Ramos (cell line): ENCODE results near the gene RER1.

Experiments
- in situ Hi-C: fragments of 300-500 bp; cut with MboI; formaldehyde crosslinking; loops from one replicate; pipeline ENCODE4 v1.14.3; 2022; ENCODE audit warnings: low sequenced_read_pairs; ENCODE audit not compliant: unreplicated experiment

The RER1 gene

GRCh38 chr1:2414297-2414958 is 22.8 kb downstream of the RER1 start:
- in situ Hi-C loops: loop anchor here (5.0 to 25.0 kb wide), 2 partner anchors 133 to 373 kb away; no protein-coding TSS in a partner anchor

- in situ Hi-C loops: loop anchor here (25.0 kb wide), 1 partner anchor 372 kb away; no protein-coding TSS in a partner anchor
Measured at GRCh38 chr1:2415337-2415736, 23.7 kb downstream of the RER1 start.

DNA sequence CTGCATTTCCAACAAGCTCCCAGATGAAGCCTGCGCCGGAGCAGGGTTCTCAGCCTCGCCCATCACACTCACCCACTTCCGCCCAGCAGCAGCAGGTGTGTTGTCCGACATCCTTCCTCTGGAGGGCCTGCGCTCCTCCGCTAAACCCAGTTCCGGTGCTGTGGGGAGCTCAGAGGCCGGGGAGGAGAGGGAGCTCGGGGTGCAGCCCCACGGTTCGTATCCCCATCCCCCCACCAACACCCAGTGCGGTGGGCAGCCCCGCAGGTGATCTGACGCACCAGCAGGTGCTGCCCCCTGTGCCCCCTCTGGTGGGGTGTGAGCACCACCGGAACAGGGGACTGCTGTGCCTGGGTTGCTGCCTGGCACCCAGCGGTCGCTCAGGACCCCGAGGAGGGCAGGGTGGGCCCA is 24.2 kb downstream of the RER1 start:
- in situ Hi-C loops: loop anchor here (25.0 kb wide), 1 partner anchor 371 kb away; no protein-coding TSS in a partner anchor

GRCh38 chr1:2416403-2416802 is 24.8 kb downstream of the RER1 start:
- in situ Hi-C loops: loop anchor here (25.0 kb wide), 1 partner anchor 371 kb away; no protein-coding TSS in a partner anchor

- in situ Hi-C loops: loop anchor here (25.0 kb wide), 1 partner anchor 370 kb away; no protein-coding TSS in a partner anchor
Measured at GRCh38 chr1:2417083-2417832, 25.6 kb downstream of the RER1 start.

DNA sequence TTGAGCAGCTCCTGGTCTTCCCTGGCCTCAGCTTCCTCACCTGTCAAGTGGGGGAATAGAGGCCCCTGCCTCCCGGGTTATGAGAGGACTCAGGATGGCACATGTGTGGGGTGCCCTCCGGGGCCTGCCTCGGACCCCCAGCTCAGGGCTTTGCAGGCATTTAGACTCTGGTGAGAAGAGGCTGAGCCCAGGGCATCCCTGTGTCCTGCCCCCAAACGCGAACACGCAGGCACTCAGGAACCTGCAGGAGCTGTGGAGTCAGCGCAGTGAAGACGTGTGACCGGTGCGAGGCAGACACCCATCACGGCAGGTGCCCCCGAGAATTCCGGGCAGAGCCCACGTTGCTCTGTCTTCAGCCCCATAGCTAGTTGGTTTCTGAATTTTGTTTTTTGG is 26.2 kb downstream of the RER1 start:
- in situ Hi-C loops: loop anchor here (25.0 kb wide), 1 partner anchor 369 kb away; no protein-coding TSS in a partner anchor

GRCh38 chr1:2418791-2419320 is 27.2 kb downstream of the RER1 start:
- in situ Hi-C loops: loop anchor here (25.0 kb wide), 1 partner anchor 368 kb away; no protein-coding TSS in a partner anchor

- in situ Hi-C loops: loop anchor here (25.0 kb wide), 1 partner anchor 368 kb away; no protein-coding TSS in a partner anchor
Measured at GRCh38 chr1:2419416-2419815, 27.8 kb downstream of the RER1 start.

- in situ Hi-C loops: loop anchor here (25.0 kb wide), 1 partner anchor 365 kb away; no protein-coding TSS in a partner anchor
Measured at GRCh38 chr1:2422523-2422922, 30.9 kb downstream of the RER1 start.

DNA sequence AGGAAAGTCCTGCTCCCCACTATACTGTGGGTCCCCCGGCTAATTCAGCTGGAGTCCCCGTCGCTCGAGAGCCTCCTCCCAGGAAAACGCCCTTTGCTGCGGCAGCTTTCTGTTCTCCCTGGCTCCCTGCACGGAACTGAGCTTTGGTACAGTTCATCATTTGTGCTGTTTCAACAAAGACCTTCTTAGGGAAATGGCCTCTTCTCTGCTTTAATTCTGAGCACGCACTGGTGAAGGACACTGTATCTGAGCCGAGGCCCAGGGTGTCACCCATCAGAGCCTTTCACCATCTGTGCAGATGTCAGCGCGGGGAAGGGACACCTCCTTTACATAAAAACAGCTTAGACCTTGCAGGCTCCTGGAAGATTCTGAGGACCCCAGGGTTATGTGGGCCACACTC is 34.3 kb downstream of the RER1 start:
- in situ Hi-C loops: no loop called here

- in situ Hi-C loops: no loop called here
Measured at GRCh38 chr1:2426540-2426939, 34.9 kb downstream of the RER1 start.

GRCh38 chr1:2427051-2427450 is 35.4 kb downstream of the RER1 start:
- in situ Hi-C loops: no loop called here

GRCh38 chr1:2427976-2428375 is 36.3 kb downstream of the RER1 start:
- in situ Hi-C loops: no loop called here

DNA sequence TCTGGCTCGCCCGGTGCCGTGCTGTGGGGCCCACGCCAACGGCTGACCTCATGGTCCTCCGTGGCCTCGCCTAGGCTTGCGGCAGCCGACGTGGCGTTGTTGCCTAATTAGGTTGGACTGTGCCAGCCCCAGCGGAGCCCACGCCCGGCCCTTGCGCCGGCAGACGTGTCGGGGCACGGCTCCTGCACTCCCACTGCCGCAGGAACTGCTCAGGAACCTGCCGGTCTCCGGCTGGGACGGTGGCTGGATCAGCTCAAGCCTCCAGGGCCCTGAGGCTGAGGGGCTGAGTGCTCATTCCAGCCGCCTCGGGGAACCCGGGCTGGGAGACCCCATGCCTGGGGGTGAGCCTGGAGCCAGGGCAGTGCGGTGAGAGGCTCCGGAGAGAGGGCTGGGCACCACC is 36.8 kb downstream of the RER1 start:
- in situ Hi-C loops: no loop called here

DNA sequence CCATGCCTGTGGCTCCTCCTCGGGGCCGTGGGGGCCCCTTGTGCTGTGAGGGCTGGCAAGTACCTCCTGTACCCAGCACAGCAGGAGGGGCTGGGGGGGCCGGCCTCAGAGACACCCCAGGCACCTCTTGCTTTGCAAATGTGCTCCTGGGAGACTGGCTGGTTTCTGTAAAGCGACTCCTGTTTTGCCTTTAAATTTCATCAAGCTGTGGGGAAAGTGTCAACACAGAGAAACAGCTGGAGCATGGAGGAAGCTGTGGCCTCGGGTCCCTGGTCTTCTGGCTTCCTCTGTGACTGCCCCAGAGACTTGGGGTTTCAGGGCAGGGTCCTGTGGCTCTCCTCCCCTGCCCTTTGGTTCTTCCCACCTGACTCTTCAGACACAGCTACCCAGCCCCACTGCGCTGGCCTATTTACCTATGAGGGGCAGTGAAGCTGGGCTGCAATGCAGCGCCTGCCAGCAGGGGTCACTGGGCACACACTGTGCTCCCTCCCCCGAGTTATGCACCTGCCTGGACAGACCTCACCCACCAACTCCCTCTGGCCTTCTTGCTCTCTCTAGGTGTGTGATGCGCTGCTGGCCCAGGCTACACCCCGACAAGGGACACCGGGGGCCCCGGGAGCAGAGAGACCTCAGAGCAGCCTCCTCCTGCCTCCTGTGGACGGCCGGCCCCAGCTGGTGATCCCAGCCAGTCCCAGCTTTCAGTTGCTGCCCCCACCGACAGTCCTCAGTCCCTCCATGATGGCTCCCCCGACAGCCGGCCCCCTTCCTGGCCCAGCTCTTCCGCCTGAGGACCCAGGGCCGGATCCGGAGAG is 38.3 kb downstream of the RER1 start:
- in situ Hi-C loops: no loop called here

- in situ Hi-C loops: no loop called here
Measured at GRCh38 chr1:2430592-2430973, 38.9 kb downstream of the RER1 start.

GRCh38 chr1:2431103-2431502 is 39.5 kb downstream of the RER1 start:
- in situ Hi-C loops: no loop called here

- in situ Hi-C loops: no loop called here
Measured at GRCh38 chr1:2431518-2431917, 39.9 kb downstream of the RER1 start.

DNA sequence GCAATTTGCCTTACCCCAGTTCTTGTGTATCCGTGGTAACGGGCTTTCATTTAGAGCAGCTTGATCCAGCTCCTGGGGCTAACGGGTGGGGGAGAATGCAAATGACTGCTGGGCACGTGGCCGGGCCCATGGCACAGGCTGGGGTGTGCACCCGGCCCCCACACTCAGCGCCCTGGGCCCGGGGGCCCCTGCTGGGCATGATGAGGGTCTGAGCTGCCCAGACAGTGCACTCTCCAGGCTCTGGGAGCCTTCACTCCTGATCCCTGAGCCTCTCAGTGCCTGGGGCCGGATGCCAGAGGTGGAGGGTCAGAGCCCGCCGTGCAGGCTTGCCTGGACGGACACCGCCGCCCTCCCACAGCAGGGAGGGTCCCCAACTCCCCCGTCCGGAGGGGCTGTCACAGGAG is 40.8 kb downstream of the RER1 start:
- in situ Hi-C loops: no loop called here

GRCh38 chr1:2433196-2433595 is 41.6 kb downstream of the RER1 start:
- in situ Hi-C loops: no loop called here
